ENCODE results near the gene RSPH10B.
"Not testable (repeated sequence)": the region's sequence is repeated elsewhere in the genome, so short reads cannot be mapped to it uniquely, and the experiment has no call there.

GRCh38 chr7:5903002-5903401 lies 67.5 kb downstream of the RSPH10B start:
- not testable (repeated sequence) for TF ChIP-seq CTCF (IDR thresholded peaks at IDR 0.05 in 8 of 11, conservative IDR thresholded peaks at IDR 0.05 in 3 of 11); POLR2AphosphoS5 (IDR thresholded peaks at IDR 0.05)
